Mammary epithelial cell (primary cell): ENCODE results near the gene AUTS2.

ENCODE experiments used
- EZH2 ChIP-seq: IDR thresholded peaks from 2 replicates; pipeline ENCODE4 v1.6.1; 2012; ENCODE audit warnings: low read length, inconsistent platforms, borderline replicate concordance
- TF ChIP-seq, protein P1 (sequence below), 2 donors: IDR thresholded peaks in 1 of 2; conservative IDR thresholded peaks in 1 of 2; 2 replicates each; pipeline ENCODE4 v1.5.1; 2011 to 2012; ENCODE audit warnings: inconsistent platforms in 2 of 2, low read length in 2 of 2, mild to moderate bottlenecking in 2 of 2, control low read depth in 1 of 2, low read depth in 1 of 2; ENCODE audit not compliant: insufficient read depth in 1 of 2; ENCODE audit errors: extremely low read depth in 1 of 2

DNA sequence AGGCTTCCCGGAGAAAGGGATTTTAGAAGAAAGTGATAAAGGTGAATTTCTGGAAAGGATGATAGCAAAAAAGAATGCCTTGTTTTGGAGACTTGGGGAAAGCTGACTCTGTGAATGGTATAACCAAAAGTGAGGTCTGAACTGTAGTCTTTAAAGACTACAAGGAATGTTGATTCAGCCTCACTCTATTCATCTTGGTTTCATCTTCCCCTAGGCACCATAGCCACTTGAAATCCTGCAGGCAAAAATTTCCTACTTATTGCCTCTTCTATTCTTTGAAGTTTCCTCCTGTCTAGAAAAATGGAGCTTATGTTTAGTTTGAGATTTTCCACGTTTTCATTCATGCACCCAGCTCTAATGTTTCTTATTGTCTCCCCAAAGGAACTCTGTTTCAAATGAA, 518.0 kb downstream of the AUTS2 start:
- TF ChIP-seq, protein P1, sequence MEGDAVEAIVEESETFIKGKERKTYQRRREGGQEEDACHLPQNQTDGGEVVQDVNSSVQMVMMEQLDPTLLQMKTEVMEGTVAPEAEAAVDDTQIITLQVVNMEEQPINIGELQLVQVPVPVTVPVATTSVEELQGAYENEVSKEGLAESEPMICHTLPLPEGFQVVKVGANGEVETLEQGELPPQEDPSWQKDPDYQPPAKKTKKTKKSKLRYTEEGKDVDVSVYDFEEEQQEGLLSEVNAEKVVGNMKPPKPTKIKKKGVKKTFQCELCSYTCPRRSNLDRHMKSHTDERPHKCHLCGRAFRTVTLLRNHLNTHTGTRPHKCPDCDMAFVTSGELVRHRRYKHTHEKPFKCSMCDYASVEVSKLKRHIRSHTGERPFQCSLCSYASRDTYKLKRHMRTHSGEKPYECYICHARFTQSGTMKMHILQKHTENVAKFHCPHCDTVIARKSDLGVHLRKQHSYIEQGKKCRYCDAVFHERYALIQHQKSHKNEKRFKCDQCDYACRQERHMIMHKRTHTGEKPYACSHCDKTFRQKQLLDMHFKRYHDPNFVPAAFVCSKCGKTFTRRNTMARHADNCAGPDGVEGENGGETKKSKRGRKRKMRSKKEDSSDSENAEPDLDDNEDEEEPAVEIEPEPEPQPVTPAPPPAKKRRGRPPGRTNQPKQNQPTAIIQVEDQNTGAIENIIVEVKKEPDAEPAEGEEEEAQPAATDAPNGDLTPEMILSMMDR (conservative IDR thresholded peaks at IDR 0.05 in 1 of 2, IDR thresholded peaks at IDR 0.05 in 1 of 2; ENCODE audit: extremely low read depth in 1 of 2, insufficient read depth in 1 of 2, low read depth in 1 of 2, low read length in 2 of 2): no peak
- no peak for TF ChIP-seq EZH2
